Measurements from ENCODE around the gene AWAT2.

GRCh38 chrX:70089604-70090297, 40.0 kb upstream of the AWAT2 start:
- TF ChIP-seq CTCF (IDR thresholded peaks at IDR 0.05) (no peak), EZH2 (IDR thresholded peaks at IDR 0.05; ENCODE audit: borderline replicate concordance, insufficient read depth, low read depth, low read length, poor library complexity, severe bottlenecking) (no peak)
